Chondrocyte (in vitro differentiated cells): Measurements from ENCODE around the gene STN1. TPM values are rescaled to one million over a fixed set of nuclear protein-coding genes. Genes with fewer than 3 reads are reported as not detected.

ENCODE experiments used
- DNase-seq: peaks from one replicate; pipeline ENCODE4 v3.0.0; 2021; ENCODE audit warnings: mixed read lengths, low spot score
- H3K27ac Mint-ChIP-seq: one replicate; pipeline ENCODE4 v1.8.0; 2021; ENCODE audit warnings: mild to moderate bottlenecking, moderate library complexity, mixed read lengths; ENCODE audit not compliant: unreplicated experiment
- H3K27me3 Mint-ChIP-seq: 2 replicates; pipeline ENCODE4 v1.8.0; 2021; ENCODE audit warnings: low read depth, mixed read lengths
- H3K36me3 Mint-ChIP-seq: 2 replicates; pipeline ENCODE4 v1.8.0; 2021; ENCODE audit warnings: low read depth, mixed read lengths
- H3K4me1 Mint-ChIP-seq: 2 replicates; pipeline ENCODE4 v1.8.0; 2021; ENCODE audit warnings: low read depth, mild to moderate bottlenecking, mixed read lengths
- H3K4me3 Mint-ChIP-seq: one replicate; pipeline ENCODE4 v1.8.0; 2021; ENCODE audit warnings: mild to moderate bottlenecking, moderate library complexity, mixed read lengths; ENCODE audit not compliant: unreplicated experiment
- H3K9me3 Mint-ChIP-seq: 2 replicates; pipeline ENCODE4 v1.8.0; 2021; ENCODE audit warnings: low read depth, mixed read lengths
- CTCF ChIP-seq: fragments of 200-600 bp; sonication (generic); IDR thresholded peaks from 2 replicates; pipeline ENCODE4 v1.5.0; 2021; ENCODE audit warnings: antibody characterized with exemption, mild to moderate bottlenecking, moderate library complexity
- total RNA-seq: library from RNA; stranded (reverse); gene quantifications from 3 replicates; pipeline ENCODE4 v1.2.1, GENCODE V29; 2021

Gene STN1
- total RNA-seq, 1 donor from 2014 or later: 15.8 TPM

- no peak overlapping the region for H3K27ac Mint-ChIP-seq
- DNase-seq: no peak
- no peak for TF ChIP-seq CTCF
- H3K4me3 Mint-ChIP-seq: no peak overlapping the region
- peaks cover 8% of the 10 kb centered on the region for H3K4me1 Mint-ChIP-seq
- H3K9me3 Mint-ChIP-seq: no peaks in the 10 kb centered on the region
- H3K27me3 Mint-ChIP-seq: no peaks in the 10 kb centered on the region
- H3K36me3 Mint-ChIP-seq: peaks cover 18% of the 10 kb centered on the region
Measured at GRCh38 chr10:103874730-103875129, 43.3 kb downstream of the STN1 start.

- Mint-ChIP-seq H3K4me3 (no peak overlapping the region), H3K4me1 (peaks cover 8% of the 10 kb centered on the region), H3K36me3 (peaks cover 5% of the 10 kb centered on the region), H3K9me3 (no peaks in the 10 kb centered on the region), H3K27ac (no peak overlapping the region), H3K27me3 (no peaks in the 10 kb centered on the region)
- DNase-seq: no peak
- TF ChIP-seq CTCF: no peak
Measured at GRCh38 chr10:103872137-103872931, 45.6 kb downstream of the STN1 start.

GRCh38 chr10:103871006-103871405 lies 47.0 kb downstream of the STN1 start:
- H3K9me3 Mint-ChIP-seq: no peaks in the 10 kb centered on the region
- no peak for TF ChIP-seq CTCF
- peaks cover 8% of the 10 kb centered on the region for H3K4me1 Mint-ChIP-seq
- no peak overlapping the region for H3K4me3 Mint-ChIP-seq
- H3K27ac Mint-ChIP-seq: no peak overlapping the region
- no peaks in the 10 kb centered on the region for H3K27me3 Mint-ChIP-seq
- DNase-seq: no peak
- H3K36me3 Mint-ChIP-seq: peaks cover 3% of the 10 kb centered on the region

- Mint-ChIP-seq H3K4me1 (peaks cover 8% of the 10 kb centered on the region), H3K27me3 (no peaks in the 10 kb centered on the region), H3K4me3 (no peak overlapping the region), H3K27ac (no peak overlapping the region), H3K9me3 (peaks cover under 1% of the 10 kb centered on the region), H3K36me3 (peaks cover 3% of the 10 kb centered on the region)
- TF ChIP-seq CTCF: no peak
- no peak for DNase-seq
Measured at GRCh38 chr10:103870516-103870915, 47.5 kb downstream of the STN1 start.

- H3K9me3 Mint-ChIP-seq: peaks cover 13% of the 10 kb centered on the region
- no peak for TF ChIP-seq CTCF
- peaks cover 8% of the 10 kb centered on the region for H3K4me1 Mint-ChIP-seq
- H3K27ac Mint-ChIP-seq: no peak overlapping the region
- no peak for DNase-seq
- H3K4me3 Mint-ChIP-seq: no peak overlapping the region
- peaks cover 7% of the 10 kb centered on the region for H3K36me3 Mint-ChIP-seq
- H3K27me3 Mint-ChIP-seq: no peaks in the 10 kb centered on the region
Measured at GRCh38 chr10:103869336-103869735, 48.6 kb downstream of the STN1 start.
